ENCODE measurements around the gene TSPAN14. TPM values are rescaled to one million over a fixed set of nuclear protein-coding genes. Genes with fewer than 3 reads are reported as not detected.

Gene TSPAN14
- total and polyA plus RNA-seq, 12 donors: 16.9 to 57.2 (median 27.6) TPM

GRCh38 chr10:80571352-80571751 is 117.2 kb downstream of the TSPAN14 start:
- TF ChIP-seq CTCF (IDR thresholded peaks at IDR 0.05): no peak
- Histone ChIP-seq H3K27ac (no peak overlapping the region), H3K4me3 (no peak overlapping the region), H3K4me1 (no peaks in the 10 kb centered on the region), H3K9me3 (peaks cover 0 to 2% (median 0%) of the 10 kb centered on the region in 11 donors), H3K36me3 (no peaks in the 10 kb centered on the region), H3K27me3 (no peaks in the 10 kb centered on the region)
- intact Hi-C loops (cut with DNase I): no loop called here
- DNase-seq (no peak), ATAC-seq (no peak)
- WGBS, 2 donors: 97 to 99% methylated on average over 9 of the region's 9 CpGs

DNA sequence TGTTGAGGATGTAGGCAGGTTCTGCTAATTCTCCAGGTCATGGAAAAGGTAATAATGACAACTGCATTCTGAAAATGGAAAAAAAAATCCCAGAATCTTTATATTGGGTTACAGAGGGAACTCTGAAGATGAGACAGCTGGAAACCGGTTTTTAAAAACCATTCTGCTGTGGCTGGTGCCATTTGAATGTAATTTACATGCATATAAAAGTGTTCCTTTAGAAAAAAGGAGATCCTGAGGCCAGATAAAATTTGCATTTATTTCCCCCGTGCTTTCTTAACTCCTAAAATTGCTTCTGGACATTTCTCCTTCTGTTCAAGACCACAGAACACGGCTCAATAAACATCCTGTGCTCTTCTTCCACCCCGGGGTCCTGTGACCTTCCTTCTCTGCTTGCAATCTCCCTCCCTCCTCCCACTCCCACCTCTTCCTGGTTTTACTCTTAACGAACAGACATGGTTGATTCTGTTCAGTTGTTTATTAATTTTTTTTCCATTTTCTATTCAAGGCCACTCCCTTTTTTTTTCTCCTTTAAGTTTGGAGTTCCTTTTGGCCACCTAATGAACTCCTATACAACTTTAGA is 125.2 kb downstream of the TSPAN14 start:
- no peak for TF ChIP-seq CTCF (IDR thresholded peaks at IDR 0.05)
- H3K27me3 ChIP-seq: peaks cover 0 to 4% (median 0%) of the 10 kb centered on the region in 7 donors
- H3K9me3 ChIP-seq: peaks cover 0 to 12% (median 3%) of the 10 kb centered on the region in 11 donors
- no peak for DNase-seq
- intact Hi-C loops (cut with DNase I): no loop called here
- no peaks in the 10 kb centered on the region for H3K36me3 ChIP-seq
- peaks cover 0 to 16% (median 0%) of the 10 kb centered on the region in 9 donors for H3K4me1 ChIP-seq
- H3K4me3 ChIP-seq: no peak overlapping the region
- no peak for ATAC-seq
- H3K27ac ChIP-seq: no peak overlapping the region
- 33 to 47% methylated on average over 5 of the region's 5 CpGs for WGBS, 2 donors

- no peak for TF ChIP-seq CTCF (IDR thresholded peaks at IDR 0.05)
- Histone ChIP-seq H3K27me3 (peaks cover 0 to 4% (median 0%) of the 10 kb centered on the region in 7 donors), H3K27ac (peak overlapping the region in 1 of 10 donors; percentile 4), H3K4me1 (peaks cover 0 to 16% (median 0%) of the 10 kb centered on the region in 9 donors), H3K9me3 (peaks cover 0 to 12% (median 3%) of the 10 kb centered on the region in 11 donors), H3K4me3 (no peak overlapping the region), H3K36me3 (no peaks in the 10 kb centered on the region)
- 79 to 85% methylated on average over 5 of the region's 5 CpGs for WGBS, 2 donors
- intact Hi-C loops (cut with DNase I): loop anchor here in 3 of 10 donors (5.0 kb wide), 3 partner anchors 43 to 138 kb away; partner anchors contain the start of gene SH2D4B (in 1 of the 3)
- DNase-seq: no peak
- no peak for ATAC-seq
Observed at GRCh38 chr10:80579849-80580637, 125.9 kb downstream of the TSPAN14 start.

- ATAC-seq (no peak), DNase-seq (no peak)
- TF ChIP-seq CTCF (IDR thresholded peaks at IDR 0.05): no peak
- H3K9me3 ChIP-seq: peaks cover 0 to 12% (median 3%) of the 10 kb centered on the region in 11 donors
- WGBS, 2 donors: 91 to 93% methylated on average over 7 of the region's 7 CpGs
- peaks cover 0 to 4% (median 0%) of the 10 kb centered on the region in 7 donors for H3K27me3 ChIP-seq
- no peak overlapping the region for H3K27ac ChIP-seq
- intact Hi-C loops (cut with DNase I): loop anchor here in 3 of 10 donors (5.0 kb wide), 3 partner anchors 44 to 139 kb away; partner anchors contain the start of gene SH2D4B (in 1 of the 3)
- H3K4me1 ChIP-seq: peaks cover 0 to 16% (median 0%) of the 10 kb centered on the region in 9 donors
- no peak overlapping the region for H3K4me3 ChIP-seq
- H3K36me3 ChIP-seq: no peaks in the 10 kb centered on the region
Observed at GRCh38 chr10:80580638-80581468, 126.7 kb downstream of the TSPAN14 start.

All from heart right ventricle (tissue), 16 donors.